CD14-positive monocyte (primary cell): Measurements from ENCODE around the gene WDR18. TPM values are rescaled to one million over a fixed set of nuclear protein-coding genes. Genes with fewer than 3 reads are reported as not detected.

Experiments used
- DNase-seq, 3 donors: peaks; one replicate each; pipeline ENCODE4 v3.0.0-alpha.2; 2011 to 2022
- H2AFZ ChIP-seq: 2 replicates; pipeline ENCODE4 v1.6.0; 2012; ENCODE audit warnings: mild to moderate bottlenecking, low read depth, low read length, inconsistent platforms; ENCODE audit not compliant: insufficient read depth, poor library complexity, severe bottlenecking
- H3K27ac ChIP-seq, 2 donors: 1 replicate in 1 of 2; 2 replicates in 1 of 2; pipeline ENCODE4 v1.5.1; 2012 to 2013; ENCODE audit warnings: low read length in 2 of 2, control low read depth in 1 of 2, inconsistent platforms in 1 of 2, low read depth in 1 of 2, mild to moderate bottlenecking in 1 of 2
- H3K27me3 ChIP-seq, 2 donors: one replicate each; pipeline versions ENCODE4 v1.6.0 to v1.6.1; 2011 to 2013; ENCODE audit warnings: low read length in 2 of 2; ENCODE audit not compliant: control insufficient read depth in 2 of 2, insufficient read depth in 2 of 2
- H3K36me3 ChIP-seq, 2 donors: replicated peaks in 1 of 2; 1 replicate in 1 of 2; 2 replicates in 1 of 2; pipeline versions ENCODE4 v1.5.1 to v1.6.1; 2012 to 2013; ENCODE audit warnings: low read length in 2 of 2, control low read depth in 1 of 2, inconsistent platforms in 1 of 2, mild to moderate bottlenecking in 1 of 2; ENCODE audit not compliant: insufficient read depth in 2 of 2, control insufficient read depth in 1 of 2
- H3K4me1 ChIP-seq, 2 donors: 1 replicate in 1 of 2; 2 replicates in 1 of 2; pipeline versions ENCODE4 v1.5.1 to v1.6.1; 2012 to 2013; ENCODE audit warnings: low read length in 2 of 2, control low read depth in 1 of 2, inconsistent platforms in 1 of 2, mild to moderate bottlenecking in 1 of 2, moderate library complexity in 1 of 2; ENCODE audit not compliant: insufficient read depth in 2 of 2, control insufficient read depth in 1 of 2
- H3K4me2 ChIP-seq: replicated peaks from 2 replicates; pipeline ENCODE3; 2012; ENCODE audit warnings: low read length, moderate library complexity, mild to moderate bottlenecking; ENCODE audit not compliant: poor library complexity, severe bottlenecking; ENCODE audit errors: extremely low read depth
- H3K4me3 ChIP-seq, 3 experiments: fragments of 200-600 bp in 1 of 3; sonication (generic) in 1 of 3; replicated peaks in 1 of 3; 1 replicate in 2 of 3; 2 replicates in 1 of 3; pipeline ENCODE4 v1.5.1; 2011 to 2013; ENCODE audit warnings: low read length in 3 of 3, mild to moderate bottlenecking in 3 of 3, control low read depth in 2 of 3, low read depth in 2 of 3, inconsistent platforms in 1 of 3, moderate library complexity in 1 of 3
- H3K79me2 ChIP-seq: 2 replicates; pipeline ENCODE4 v1.6.0; 2012; ENCODE audit warnings: mild to moderate bottlenecking, control low read depth, inconsistent platforms, low read length, moderate library complexity; ENCODE audit not compliant: insufficient read depth
- H3K9ac ChIP-seq: 2 replicates; pipeline ENCODE4 v1.6.0; 2017; ENCODE audit warnings: low read length, mild to moderate bottlenecking; ENCODE audit not compliant: insufficient read depth, poor library complexity, severe bottlenecking
- H3K9me3 ChIP-seq, 2 donors: replicated peaks in 1 of 2; 1 replicate in 1 of 2; 2 replicates in 1 of 2; pipeline versions ENCODE4 v1.5.1 to v1.6.1; 2012 to 2013; ENCODE audit warnings: low read length in 2 of 2, control low read depth in 1 of 2; ENCODE audit not compliant: control insufficient read depth in 1 of 2, insufficient read depth in 1 of 2
- H4K20me1 ChIP-seq: 2 replicates; pipeline ENCODE4 v1.6.0; 2012; ENCODE audit warnings: mild to moderate bottlenecking, low read length, control low read depth, moderate library complexity; ENCODE audit not compliant: insufficient read depth
- H3K27ac Mint-ChIP-seq, 7 donors: one replicate each; pipeline ENCODE4 v1.8.0; 2020; ENCODE audit warnings: mild to moderate bottlenecking in 7 of 7, mixed read lengths in 7 of 7, moderate library complexity in 6 of 7, inconsistent platforms in 2 of 7
- H3K27me3 Mint-ChIP-seq, 3 donors: one replicate each; pipeline ENCODE4 v1.8.0; 2021 to 2022; ENCODE audit warnings: low read depth in 3 of 3, mild to moderate bottlenecking in 3 of 3, mixed read lengths in 3 of 3, moderate library complexity in 3 of 3, inconsistent platforms in 1 of 3
- H3K36me3 Mint-ChIP-seq, 2 donors: one replicate each; pipeline ENCODE4 v1.8.0; 2020; ENCODE audit warnings: mixed read lengths in 2 of 2, inconsistent platforms in 1 of 2, mild to moderate bottlenecking in 1 of 2
- H3K4me1 Mint-ChIP-seq: one replicate; pipeline ENCODE4 v1.8.0; 2020; ENCODE audit warnings: mild to moderate bottlenecking, mixed read lengths
- H3K4me3 Mint-ChIP-seq, 2 donors: one replicate each; pipeline ENCODE4 v1.8.0; 2020; ENCODE audit warnings: mild to moderate bottlenecking in 2 of 2, mixed read lengths in 2 of 2, moderate library complexity in 1 of 2
- H3K9me3 Mint-ChIP-seq, 7 donors: one replicate each; pipeline ENCODE4 v1.8.0; 2020 to 2022; ENCODE audit warnings: mixed read lengths in 7 of 7, mild to moderate bottlenecking in 6 of 7, moderate library complexity in 6 of 7, inconsistent platforms in 2 of 7
- CTCF ChIP-seq: fragments of 200-600 bp; IDR thresholded peaks from one replicate; pipeline ENCODE4 v1.8.0; 2022; ENCODE audit warnings: antibody characterized with exemption, mild to moderate bottlenecking
- WGBS: methylation state at CpG from one replicate; pipeline ENCODE4 v1.1.5; 2013; ENCODE audit warnings: missing lambda C conversion rate; ENCODE audit not compliant: insufficient coverage; 5-methylcytosine and 5-hydroxymethylcytosine counted together
- intact Hi-C, 2 donors: fragments of 100-400 bp; cut with micrococcal nuclease; formaldehyde crosslinking; loops; one replicate each; pipeline versions ENCODE4 v1.15.0 to v1.15.1; 2023
- polyA plus RNA-seq, 3 donors: library from polyadenylated mRNA; depleted of rRNA in 1 of 3; unstranded in 2 of 3; stranded (reverse) in 1 of 3; fragments of 300-500 nt in 2 of 3; fragments of >200 nt in 1 of 3; fragmentation: Illumina TruSeq in 2 of 3; gene quantifications; 1 replicate in 2 of 3; 2 replicates in 1 of 3; pipeline ENCODE4 v1.2.3, GENCODE V29; 2012 to 2021

WDR18 gene
- polyA plus RNA-seq, 3 donors = 21.3 to 52.7 (median 49.9) TPM

GRCh38 chr19:948842-949496 is 35.2 kb upstream of the WDR18 start:
- H3K27ac Mint-ChIP-seq = peak overlapping the region in 1 of 7 donors; percentile 77
- Histone ChIP-seq H3K79me2 (peaks cover 97% of the 10 kb centered on the region), H3K4me3 (no peak overlapping the region), H3K36me3 (peaks cover 3 to 7% of the 10 kb centered on the region in 2 donors), H3K4me2 (no peak overlapping the region), H3K27ac (no peak overlapping the region), H3K9me3 (no peaks in the 10 kb centered on the region), H3K27me3 (no peaks in the 10 kb centered on the region), H2AFZ (no peak overlapping the region), H3K9ac (no peak overlapping the region), H3K4me1 (peaks cover 46% of the 10 kb centered on the region in 2 donors), H4K20me1 (peaks cover 99% of the 10 kb centered on the region)
- 94% methylated on average over 15 of the region's 25 CpGs for WGBS
- intact Hi-C loops = no loop called here
- H3K36me3 Mint-ChIP-seq = peaks cover 9 to 37% of the 10 kb centered on the region in 2 donors
- peaks cover 0 to 3% (median 0%) of the 10 kb centered on the region in 3 donors for H3K27me3 Mint-ChIP-seq
- no peaks in the 10 kb centered on the region for H3K9me3 Mint-ChIP-seq
- TF ChIP-seq CTCF = no peak
- peaks cover 57% of the 10 kb centered on the region for H3K4me1 Mint-ChIP-seq
- no peak overlapping the region for H3K4me3 Mint-ChIP-seq
- DNase-seq = no peak

GRCh38 chr19:950352-951066 is 33.6 kb upstream of the WDR18 start:
- Histone ChIP-seq H3K36me3 (peaks cover 0 to 3% of the 10 kb centered on the region in 2 donors), H3K79me2 (peaks cover 97% of the 10 kb centered on the region), H3K27me3 (no peaks in the 10 kb centered on the region), H3K9ac (no peak overlapping the region), H3K4me1 (peaks cover 46% of the 10 kb centered on the region in 2 donors), H3K4me3 (no peak overlapping the region), H2AFZ (no peak overlapping the region), H3K27ac (no peak overlapping the region), H3K4me2 (no peak overlapping the region), H3K9me3 (no peaks in the 10 kb centered on the region), H4K20me1 (peaks cover 99% of the 10 kb centered on the region)
- peak overlapping the region in 5 of 7 donors; percentile 5 to 70 (median 50) for H3K27ac Mint-ChIP-seq
- no peak for TF ChIP-seq CTCF
- WGBS = 99% methylated on average over 11 of the region's 17 CpGs
- DNase-seq = no peak
- H3K36me3 Mint-ChIP-seq = peaks cover 7 to 32% of the 10 kb centered on the region in 2 donors
- H3K4me1 Mint-ChIP-seq = peaks cover 47% of the 10 kb centered on the region
- H3K27me3 Mint-ChIP-seq = peaks cover 0 to 3% (median 0%) of the 10 kb centered on the region in 3 donors
- no peaks in the 10 kb centered on the region for H3K9me3 Mint-ChIP-seq
- no peak overlapping the region for H3K4me3 Mint-ChIP-seq
- intact Hi-C loops = no loop called here
